ENCODE measurements around the gene EIF4G3. TPM values are rescaled to one million over a fixed set of nuclear protein-coding genes. Genes with fewer than 3 reads are reported as not detected.
A peak's percentile ranks its signal among the peaks of the same experiment; 100 is the strongest.

EIF4G3 gene
- total RNA-seq, 4 donors from 2014 or later, result 68.9 to 110 (median 104) TPM

DNA sequence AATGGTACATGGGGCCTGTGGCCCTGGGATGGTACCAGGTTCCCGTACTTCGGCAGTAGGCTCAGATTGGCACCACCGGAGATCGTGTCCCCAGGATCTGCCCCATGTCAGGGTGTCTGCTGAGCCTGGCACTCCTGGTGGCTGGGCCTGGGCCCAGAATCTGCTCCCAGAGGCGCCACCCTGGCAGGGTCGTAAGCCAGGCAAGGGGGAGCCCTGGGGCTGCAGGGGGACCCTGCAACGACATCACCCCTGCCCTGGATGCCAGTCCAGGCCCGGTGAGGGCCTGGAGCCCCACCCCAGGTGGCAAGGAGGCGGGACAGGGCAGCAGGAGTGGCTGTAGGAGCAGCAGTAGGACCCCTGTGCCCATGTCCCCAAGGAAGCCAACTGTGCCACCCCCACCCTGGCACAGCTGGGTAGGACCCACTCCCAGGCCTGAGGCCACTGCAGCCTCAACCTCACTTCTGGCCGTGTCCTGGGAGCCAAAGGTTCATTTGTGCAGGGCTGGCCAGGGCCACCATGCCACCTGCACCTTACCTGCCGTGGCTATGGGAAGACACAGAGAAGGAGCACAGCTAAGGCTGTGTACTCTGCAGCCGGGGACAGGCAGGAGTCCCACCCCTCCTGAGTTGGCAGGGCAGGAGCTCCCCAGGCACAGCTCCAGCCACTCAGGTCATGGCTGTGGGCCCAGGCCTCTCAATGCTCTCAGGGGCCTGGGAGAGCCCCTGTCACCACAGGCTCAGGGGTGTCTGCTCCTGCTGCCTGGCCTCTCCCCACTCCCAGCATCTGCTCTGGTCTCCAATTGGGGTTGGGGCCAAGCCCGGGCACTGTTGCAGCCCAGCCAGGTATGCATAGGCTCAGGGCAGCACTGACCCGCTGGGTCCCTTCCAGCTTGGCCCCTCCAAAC, 141.7 kb downstream of the EIF4G3 start:
- intact Hi-C loops (cut with DNase I), result no loop called here
- Histone ChIP-seq H3K4me1 (peaks cover 30 to 44% of the 10 kb centered on the region in 2 donors), H3K27me3 (no peaks in the 10 kb centered on the region), H3K9me3 (no peaks in the 10 kb centered on the region), H3K27ac (peak overlapping the region; percentile 75 to 92 (median 89)), H3K4me3 (replicated peaks in 1 of 3) (no peak overlapping the region), H3K36me3 (no peaks in the 10 kb centered on the region)
- 61 to 69% methylated on average over 5 to 11 of the region's 14 CpGs for WGBS, 2 donors
- DNase-seq, result peak; percentile 93 to 94
- TF ChIP-seq, protein P1, sequence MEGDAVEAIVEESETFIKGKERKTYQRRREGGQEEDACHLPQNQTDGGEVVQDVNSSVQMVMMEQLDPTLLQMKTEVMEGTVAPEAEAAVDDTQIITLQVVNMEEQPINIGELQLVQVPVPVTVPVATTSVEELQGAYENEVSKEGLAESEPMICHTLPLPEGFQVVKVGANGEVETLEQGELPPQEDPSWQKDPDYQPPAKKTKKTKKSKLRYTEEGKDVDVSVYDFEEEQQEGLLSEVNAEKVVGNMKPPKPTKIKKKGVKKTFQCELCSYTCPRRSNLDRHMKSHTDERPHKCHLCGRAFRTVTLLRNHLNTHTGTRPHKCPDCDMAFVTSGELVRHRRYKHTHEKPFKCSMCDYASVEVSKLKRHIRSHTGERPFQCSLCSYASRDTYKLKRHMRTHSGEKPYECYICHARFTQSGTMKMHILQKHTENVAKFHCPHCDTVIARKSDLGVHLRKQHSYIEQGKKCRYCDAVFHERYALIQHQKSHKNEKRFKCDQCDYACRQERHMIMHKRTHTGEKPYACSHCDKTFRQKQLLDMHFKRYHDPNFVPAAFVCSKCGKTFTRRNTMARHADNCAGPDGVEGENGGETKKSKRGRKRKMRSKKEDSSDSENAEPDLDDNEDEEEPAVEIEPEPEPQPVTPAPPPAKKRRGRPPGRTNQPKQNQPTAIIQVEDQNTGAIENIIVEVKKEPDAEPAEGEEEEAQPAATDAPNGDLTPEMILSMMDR (IDR thresholded peaks at IDR 0.05), result no peak
- peak in 1 of 2 donors; percentile 46 for TF ChIP-seq POLR2A (IDR thresholded peaks at IDR 0.05)

DNA sequence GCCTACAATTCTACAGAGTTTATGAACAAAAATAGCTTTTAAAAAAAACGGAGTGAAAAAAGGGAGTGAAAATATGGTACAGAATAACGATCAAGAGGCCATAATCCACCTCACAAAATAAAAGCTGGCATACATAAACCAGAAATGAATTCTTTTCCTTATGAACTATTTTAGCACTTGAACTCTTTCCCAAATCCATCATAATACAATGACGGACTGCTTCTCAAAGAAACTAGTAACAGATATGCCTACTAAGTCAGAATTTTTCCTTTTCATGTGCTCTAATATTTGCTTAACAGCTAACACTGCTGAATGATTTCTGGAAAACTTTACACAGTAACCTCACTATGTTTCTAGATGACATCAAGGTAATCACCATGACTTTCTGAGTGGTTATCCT, 144.0 kb downstream of the EIF4G3 start:
- no peak overlapping the region for H3K4me3 ChIP-seq (replicated peaks in 1 of 3)
- no peaks in the 10 kb centered on the region for H3K27me3 ChIP-seq
- peaks cover 30 to 42% of the 10 kb centered on the region in 2 donors for H3K4me1 ChIP-seq
- WGBS, 2 donors, result 66 to 68% methylated on average over 3 of the region's 3 CpGs
- peak overlapping the region; percentile 19 to 63 (median 62) for H3K27ac ChIP-seq
- H3K9me3 ChIP-seq, result no peaks in the 10 kb centered on the region
- TF ChIP-seq, protein P1 (IDR thresholded peaks at IDR 0.05), result no peak
- no peak for TF ChIP-seq POLR2A (IDR thresholded peaks at IDR 0.05)
- H3K36me3 ChIP-seq, result no peaks in the 10 kb centered on the region
- no peak for DNase-seq
- intact Hi-C loops (cut with DNase I), result no loop called here

DNA sequence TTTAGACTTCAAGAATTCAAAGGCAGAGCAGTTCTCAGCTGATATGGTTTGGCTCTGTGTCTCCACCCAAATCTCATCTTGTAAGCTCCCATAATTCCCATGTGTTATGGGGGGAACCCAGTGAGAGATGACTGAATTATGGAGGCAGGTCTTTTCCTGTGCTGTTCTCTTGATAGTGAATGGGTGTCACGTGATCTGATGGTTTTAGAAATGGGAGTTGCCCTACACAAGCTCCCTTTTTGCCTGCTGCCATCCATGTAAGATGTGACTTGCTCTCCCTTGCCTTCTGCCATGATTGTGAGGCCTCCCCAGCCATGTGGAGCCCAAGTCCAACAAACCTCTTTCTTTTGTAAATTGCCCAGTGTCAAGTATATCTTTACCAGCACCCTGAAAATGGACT, 146.5 kb downstream of the EIF4G3 start:
- Histone ChIP-seq H3K4me1 (peaks cover 21 to 34% of the 10 kb centered on the region in 2 donors), H3K27me3 (no peaks in the 10 kb centered on the region), H3K9me3 (no peaks in the 10 kb centered on the region), H3K27ac (no peak overlapping the region), H3K36me3 (no peaks in the 10 kb centered on the region), H3K4me3 (replicated peaks in 1 of 3) (no peak overlapping the region)
- intact Hi-C loops (cut with DNase I), result no loop called here
- WGBS, 2 donors, result 100% methylated on average over 1 of the region's 1 CpG
- TF ChIP-seq POLR2A (IDR thresholded peaks at IDR 0.05), result no peak
- TF ChIP-seq, protein P1 (IDR thresholded peaks at IDR 0.05), result no peak
- no peak for DNase-seq

DNA sequence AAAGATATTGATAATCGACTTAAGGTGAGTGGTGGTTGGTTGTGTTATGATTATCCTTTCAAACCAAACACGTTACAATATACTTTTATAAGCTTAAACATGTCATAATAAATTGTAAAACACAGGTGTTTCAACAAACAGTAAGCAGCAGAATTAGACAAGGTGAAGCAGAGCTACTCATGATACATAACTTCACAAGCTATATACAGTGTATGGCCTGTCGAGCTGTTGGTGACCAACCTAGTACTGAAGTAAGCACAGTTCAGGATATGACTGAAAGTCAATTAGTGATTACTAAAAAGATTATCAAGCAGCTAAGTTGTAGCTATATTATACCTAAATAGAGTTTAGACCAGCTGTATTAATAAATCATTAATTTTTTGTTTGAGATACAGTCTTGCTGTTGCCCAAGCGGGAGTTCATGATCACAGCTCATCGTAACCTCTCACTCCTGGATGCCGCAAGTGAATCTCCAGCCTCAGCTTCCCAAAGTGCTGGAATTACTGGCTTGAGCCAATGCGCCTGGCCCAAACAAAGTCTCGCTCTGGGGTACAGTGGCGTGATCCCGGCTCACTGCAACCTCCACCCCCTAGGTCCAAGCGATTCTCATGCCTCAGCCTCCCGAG, 148.1 kb downstream of the EIF4G3 start:
- peaks cover 11 to 19% of the 10 kb centered on the region in 2 donors for H3K4me1 ChIP-seq
- TF ChIP-seq, protein P1 (IDR thresholded peaks at IDR 0.05), result no peak
- TF ChIP-seq POLR2A (IDR thresholded peaks at IDR 0.05), result no peak
- DNase-seq, result no peak
- H3K4me3 ChIP-seq (replicated peaks in 1 of 3), result no peak overlapping the region
- H3K9me3 ChIP-seq, result no peaks in the 10 kb centered on the region
- H3K27me3 ChIP-seq, result no peaks in the 10 kb centered on the region
- 96 to 98% methylated on average over 10 to 12 of the region's 12 CpGs for WGBS, 2 donors
- H3K36me3 ChIP-seq, result no peaks in the 10 kb centered on the region
- intact Hi-C loops (cut with DNase I), result no loop called here
- no peak overlapping the region for H3K27ac ChIP-seq

DNA sequence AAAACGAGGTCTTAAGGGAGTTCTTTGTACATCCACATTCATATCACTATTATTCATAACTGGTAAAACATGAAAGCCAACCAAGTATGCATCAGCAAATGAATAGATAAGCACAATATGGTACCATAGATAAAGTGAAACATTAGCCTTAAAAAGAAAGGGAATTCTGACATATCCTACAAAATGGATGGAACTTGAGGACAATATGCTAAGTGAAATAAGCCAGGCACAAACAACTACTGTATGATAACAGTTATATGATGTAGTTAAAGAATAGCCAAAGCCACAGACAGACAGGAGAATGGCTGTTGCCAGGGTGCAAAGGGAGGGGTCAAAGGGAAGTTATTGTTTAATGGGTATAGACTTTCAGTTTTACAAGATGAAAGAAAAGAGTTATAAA, 148.9 kb downstream of the EIF4G3 start:
- WGBS, 2 donors, result 91 to 95% methylated on average over 1 of the region's 1 CpG
- no peak overlapping the region for H3K4me3 ChIP-seq (replicated peaks in 1 of 3)
- intact Hi-C loops (cut with DNase I), result no loop called here
- H3K27ac ChIP-seq, result no peak overlapping the region
- H3K9me3 ChIP-seq, result no peaks in the 10 kb centered on the region
- TF ChIP-seq, protein P1 (IDR thresholded peaks at IDR 0.05), result no peak
- TF ChIP-seq POLR2A (IDR thresholded peaks at IDR 0.05), result no peak
- no peaks in the 10 kb centered on the region for H3K27me3 ChIP-seq
- no peaks in the 10 kb centered on the region for H3K36me3 ChIP-seq
- H3K4me1 ChIP-seq, result peaks cover 11 to 15% of the 10 kb centered on the region in 2 donors
- no peak for DNase-seq
